H1 (cell line): ENCODE data around the gene ERMARD. TPM values are rescaled to one million over a fixed set of nuclear protein-coding genes. Genes with fewer than 3 reads are reported as not detected.

Experiments
- CTCF ChIA-PET: fragments of 300-600 bp; sonication (Branson Sonifier 250); formaldehyde crosslinking; loops from one replicate; lab custom pipeline; 2021; ENCODE audit not compliant: partially characterized antibody; lab: Charles Lee
- POLR2A ChIA-PET: fragments of 300-600 bp; sonication (Branson Sonifier 250); formaldehyde crosslinking; loops from one replicate; lab custom pipeline; 2021; ENCODE audit warnings: inconsistent platforms; ENCODE audit not compliant: partially characterized antibody; lab: Charles Lee
- DNase-seq, 2 experiments: peaks; one replicate each; pipeline versions ENCODE4 v3.0.0 to v3.0.0-alpha.2; 2010 to 2022; ENCODE audit warnings: low spot score in 2 of 2, low read depth in 1 of 2, mixed read lengths in 1 of 2
- FAIRE-seq: peaks from 2 replicates; lab custom pipeline; 2011; peaks lifted over from hg19 to GRCh38; lab: Jason Lieb, UNC
- H2AFZ ChIP-seq: 2 replicates; pipeline ENCODE4 v1.8.1; 2012; ENCODE audit warnings: low read length, inconsistent platforms
- H2AK5ac ChIP-seq: 2 replicates; pipeline ENCODE4 v1.6.1; 2013; ENCODE audit warnings: low read depth, low read length
- H2BK120ac ChIP-seq: replicated peaks from 2 replicates; pipeline ENCODE3; 2013; ENCODE audit warnings: low read depth, low read length, inconsistent platforms
- H2BK12ac ChIP-seq: 2 replicates; pipeline ENCODE4 v1.6.1; 2013; ENCODE audit warnings: low read depth, low read length
- H2BK15ac ChIP-seq: 2 replicates; pipeline ENCODE4 v1.6.1; 2013; ENCODE audit warnings: low read length
- H2BK20ac ChIP-seq: 2 replicates; pipeline ENCODE4 v1.6.1; 2013; ENCODE audit warnings: low read length
- H2BK5ac ChIP-seq: 2 replicates; pipeline ENCODE4 v1.6.1; 2013; ENCODE audit warnings: low read depth, low read length
- H3K14ac ChIP-seq: 2 replicates; pipeline ENCODE4 v1.6.1; 2013; ENCODE audit warnings: inconsistent platforms; ENCODE audit not compliant: insufficient read length
- H3K18ac ChIP-seq: 2 replicates; pipeline ENCODE4 v1.6.1; 2013; ENCODE audit warnings: low read length; ENCODE audit errors: extremely low read depth
- H3K23ac ChIP-seq: 2 replicates; pipeline ENCODE4 v1.6.1; 2013; ENCODE audit warnings: inconsistent platforms; ENCODE audit not compliant: insufficient read length
- H3K23me2 ChIP-seq: 2 replicates; pipeline ENCODE4 v1.6.1; 2013; ENCODE audit warnings: low read depth, low read length
- H3K27ac ChIP-seq: 2 replicates; pipeline ENCODE4 v1.6.1; 2011; ENCODE audit warnings: low read depth, low read length, inconsistent platforms
- H3K27me3 ChIP-seq, 4 experiments: replicated peaks in 1 of 4; 1 replicate in 1 of 4; 2 replicates in 3 of 4; pipeline versions ENCODE4 v1.6.1 to v1.8.1; 2011 to 2013; ENCODE audit warnings: low read length in 3 of 4, mild to moderate bottlenecking in 3 of 4, inconsistent platforms in 2 of 4, mixed read lengths in 2 of 4, moderate library complexity in 1 of 4; ENCODE audit not compliant: control insufficient read depth in 3 of 4, insufficient read depth in 3 of 4; ENCODE audit errors: extremely low read depth in 1 of 4
- H3K36me3 ChIP-seq, 4 experiments: 2 replicates each; pipeline versions ENCODE4 v1.6.1 to v1.8.1; 2011 to 2013; ENCODE audit warnings: mild to moderate bottlenecking in 4 of 4, low read length in 3 of 4, moderate library complexity in 2 of 4, control low read depth in 1 of 4, inconsistent platforms in 1 of 4; ENCODE audit not compliant: insufficient read depth in 4 of 4, control insufficient read depth in 2 of 4
- H3K4ac ChIP-seq: replicated peaks from 2 replicates; pipeline ENCODE3; 2013; ENCODE audit warnings: low read length, low read depth, mixed read lengths, inconsistent platforms; ENCODE audit not compliant: insufficient read length
- H3K4me1 ChIP-seq, 4 experiments: replicated peaks in 1 of 4; 1 replicate in 1 of 4; 2 replicates in 3 of 4; pipeline versions ENCODE4 v1.6.1 to v1.8.1; 2011 to 2013; ENCODE audit warnings: low read length in 3 of 4, inconsistent platforms in 2 of 4, mixed read lengths in 1 of 4; ENCODE audit not compliant: insufficient read depth in 4 of 4, control insufficient read depth in 3 of 4
- H3K4me2 ChIP-seq, 2 experiments: 2 replicates each; pipeline versions ENCODE4 v1.6.1 to v1.8.1; 2011 to 2013; ENCODE audit warnings: low read depth in 2 of 2, low read length in 2 of 2, control low read depth in 1 of 2, inconsistent platforms in 1 of 2, mild to moderate bottlenecking in 1 of 2; ENCODE audit not compliant: insufficient read depth in 1 of 2
- H3K4me3 ChIP-seq, 4 experiments: fragments of 200-600, 300-600 bp in 1 of 4; sonication (generic), shearing (Covaris generic), sonication (Bioruptor Twin) in 1 of 4; 2 replicates each; pipeline versions ENCODE4 v1.5.1 to v1.8.1; 2011 to 2016; ENCODE audit warnings: low read length in 4 of 4, low read depth in 3 of 4, control low read depth in 2 of 4, inconsistent platforms in 2 of 4, mild to moderate bottlenecking in 2 of 4, mixed read lengths in 1 of 4, moderate library complexity in 1 of 4; ENCODE audit not compliant: insufficient read depth in 2 of 4; ENCODE audit errors: extremely low read depth in 1 of 4
- H3K56ac ChIP-seq: replicated peaks from 2 replicates; pipeline ENCODE3; 2013; ENCODE audit warnings: low read depth, mild to moderate bottlenecking, mixed read lengths, low read length, inconsistent platforms; ENCODE audit not compliant: insufficient read length
- H3K79me1 ChIP-seq: 2 replicates; pipeline ENCODE4 v1.6.1; 2013; ENCODE audit warnings: low read depth, low read length, control low read depth
- H3K79me2 ChIP-seq, 2 experiments: 2 replicates each; pipeline versions ENCODE4 v1.6.1 to v1.8.1; 2012 to 2013; ENCODE audit warnings: low read length in 2 of 2, mild to moderate bottlenecking in 2 of 2, inconsistent platforms in 1 of 2; ENCODE audit not compliant: insufficient read depth in 2 of 2, control insufficient read depth in 1 of 2
- H3K9ac ChIP-seq, 4 experiments: replicated peaks in 1 of 4; 1 replicate in 1 of 4; 2 replicates in 3 of 4; pipeline versions ENCODE4 v1.6.1 to v1.8.1; 2011 to 2013; ENCODE audit warnings: low read depth in 3 of 4, low read length in 3 of 4, control low read depth in 2 of 4, mild to moderate bottlenecking in 2 of 4, moderate library complexity in 2 of 4, inconsistent platforms in 1 of 4; ENCODE audit errors: extremely low read depth in 1 of 4
- H3K9me3 ChIP-seq, 2 experiments: 2 replicates each; pipeline versions ENCODE4 v1.6.1 to v1.8.1; 2012 to 2013; ENCODE audit warnings: mild to moderate bottlenecking in 2 of 2, moderate library complexity in 2 of 2, control low read depth in 1 of 2, inconsistent platforms in 1 of 2, low read depth in 1 of 2, low read length in 1 of 2, mixed read lengths in 1 of 2; ENCODE audit not compliant: insufficient read depth in 2 of 2
- H4K20me1 ChIP-seq, 2 experiments: replicated peaks in 1 of 2; 2 replicates each; pipeline versions ENCODE3 to v1.8.1; 2011 to 2013; ENCODE audit warnings: inconsistent platforms in 2 of 2, low read length in 2 of 2, mild to moderate bottlenecking in 1 of 2; ENCODE audit not compliant: insufficient read depth in 2 of 2, control insufficient read depth in 1 of 2
- H4K5ac ChIP-seq: 2 replicates; pipeline ENCODE4 v1.6.1; 2013; ENCODE audit warnings: low read length, low read depth, mixed read lengths, inconsistent platforms; ENCODE audit not compliant: insufficient read length
- H4K8ac ChIP-seq: 2 replicates; pipeline ENCODE4 v1.8.0; 2013; ENCODE audit warnings: mild to moderate bottlenecking, moderate library complexity, low read length, inconsistent platforms; ENCODE audit not compliant: insufficient read depth; ENCODE audit errors: extremely low read depth
- H4K91ac ChIP-seq: replicated peaks from 2 replicates; pipeline ENCODE3; 2013; ENCODE audit warnings: low read length, mixed read lengths, inconsistent platforms; ENCODE audit not compliant: insufficient read length
- BACH1 ChIP-seq: IDR thresholded peaks from 2 replicates; pipeline ENCODE4 v1.6.1; 2012; ENCODE audit warnings: low read length, improper control_type of control experiment
- BCL11A ChIP-seq, 2 experiments: IDR thresholded peaks; one replicate each; pipeline ENCODE4 v1.6.1; 2011; ENCODE audit warnings: low read depth in 2 of 2, low read length in 2 of 2, mild to moderate bottlenecking in 2 of 2
- CEBPB ChIP-seq: IDR thresholded peaks from 2 replicates; pipeline ENCODE4 v1.6.1; 2012; ENCODE audit warnings: low read depth, low read length
- CHD2 ChIP-seq: IDR thresholded peaks from 2 replicates; pipeline ENCODE4 v1.6.1; 2012; ENCODE audit warnings: low read length, improper control_type of control experiment
- EGR1 ChIP-seq: IDR thresholded peaks from 2 replicates; pipeline ENCODE4 v1.6.1; 2011; ENCODE audit warnings: low read depth, low read length, borderline replicate concordance
- FOSL1 ChIP-seq: IDR thresholded peaks from 2 replicates; pipeline ENCODE4 v1.6.1; 2011; ENCODE audit warnings: mild to moderate bottlenecking, low read depth, low read length, moderate library complexity; ENCODE audit not compliant: insufficient read depth
- HDAC6 ChIP-seq: IDR thresholded peaks from one replicate; pipeline ENCODE4 v1.7.1; 2012; ENCODE audit warnings: low read depth, mild to moderate bottlenecking, inconsistent platforms, low read length, moderate library complexity
- KDM1A ChIP-seq: fragments of 200-600, 300-600 bp; sonication (generic); IDR thresholded peaks from 2 replicates; pipeline ENCODE4 v1.7.1; 2016; ENCODE audit warnings: mild to moderate bottlenecking, low read length, borderline replicate concordance
- POLR2AphosphoS5 ChIP-seq: IDR thresholded peaks from 2 replicates; pipeline ENCODE4 v1.6.1; 2011; ENCODE audit warnings: low read depth, low read length
- RAD21 ChIP-seq, 2 experiments: IDR thresholded peaks in 1 of 2; conservative IDR thresholded peaks in 1 of 2; 2 replicates each; pipeline ENCODE4 v1.6.1; 2011; ENCODE audit warnings: low read depth in 2 of 2, low read length in 2 of 2, improper control_type of control experiment in 1 of 2, inconsistent platforms in 1 of 2, mild to moderate bottlenecking in 1 of 2, moderate library complexity in 1 of 2
- SP2 ChIP-seq: IDR thresholded peaks from 2 replicates; pipeline ENCODE4 v1.6.1; 2012; ENCODE audit warnings: mild to moderate bottlenecking, low read length, inconsistent platforms
- SUZ12 ChIP-seq: fragments of 200-600 bp; sonication (generic); IDR thresholded peaks from 2 replicates; pipeline ENCODE4 v1.6.1; 2012; ENCODE audit warnings: mild to moderate bottlenecking, inconsistent platforms, low read length, moderate library complexity, mixed read lengths
- USF2 ChIP-seq: IDR thresholded peaks from 2 replicates; pipeline ENCODE4 v1.6.1; 2011; ENCODE audit warnings: low read length, improper control_type of control experiment
- polyA plus RNA-seq, 7 experiments: library from polyadenylated mRNA; depleted of rRNA in 3 of 7; stranded (reverse) in 5 of 7; unstranded in 2 of 7; fragments of >200 nt in 5 of 7; fragments of 200-250 nt in 2 of 7; gene quantifications; 1 replicate in 5 of 7; 2 replicates in 1 of 7; 4 replicates in 1 of 7; pipeline versions ENCODE4 v1.2.1 to v1.2.3, GENCODE V29; 2011 to 2013; ENCODE audit warnings: missing spikeins in 2 of 7, mixed read lengths in 2 of 7
- total RNA-seq: library from RNA; stranded (reverse); fragmentation: NEBNext Ultra II Directional; extraction: Animal tissue kit (Norgen Biotek cat#: 25700); gene quantifications from 2 replicates; pipeline ENCODE4 v1.2.1, GENCODE V29; 2021

The ERMARD gene
- total and polyA plus RNA-seq, 2 of the 8 experiments (the other 6 are each of a cell fraction or from before 2014, with no cell fraction given), result 12.2 to 25.6 TPM

GRCh38 chr6:169726963-169727362 is 24.5 kb upstream of the ERMARD start:
- Histone ChIP-seq H2BK5ac (no peak overlapping the region), H4K91ac (no peak overlapping the region)
- FAIRE-seq, result no peak

More at GRCh38 chr6:169726963-169727362, 24.5 kb upstream of the ERMARD start:
- no peak overlapping the region for H2BK12ac ChIP-seq
- POLR2A ChIA-PET, result interaction anchor here (0.9 to 1.7 kb wide), 2 partner anchors 14 to 25 kb away, joined by 3 to 4 read pairs; partner anchors contain the start of genes C6orf120 and WDR27
- no peak overlapping the region for H3K14ac ChIP-seq
- no peak overlapping the region for H2BK120ac ChIP-seq
- no peak overlapping the region for H3K23ac ChIP-seq
- H3K36me3 ChIP-seq, result no peaks in the 10 kb centered on the region
- peaks cover 0 to 2% (median under 1%) of the 10 kb centered on the region in 4 experiments; a peak in 1 of 7 replicates for H3K27me3 ChIP-seq
- H2BK20ac ChIP-seq, result no peak overlapping the region
- no peak overlapping the region for H2AFZ ChIP-seq
- peaks cover 0 to 9% (median 4%) of the 10 kb centered on the region in 4 experiments; a peak in 5 of 7 replicates for H3K4me1 ChIP-seq
- peaks cover 3% of the 10 kb centered on the region; the same call in 1 of the 2 replicates for H3K79me1 ChIP-seq
- no peaks in the 10 kb centered on the region for H3K9me3 ChIP-seq
- no peak for TF ChIP-seq CHD2
- TF ChIP-seq BACH1, result no peak
- TF ChIP-seq RAD21 (IDR thresholded peaks at IDR 0.05 in 1 of 2, conservative IDR thresholded peaks at IDR 0.05 in 1 of 2; ENCODE audit: low read depth in 2 of 2, low read length in 2 of 2), result no peak
- no peak for TF ChIP-seq FOSL1
- no peak for TF ChIP-seq USF2
- TF ChIP-seq POLR2AphosphoS5, result no peak
- TF ChIP-seq SUZ12, result no peak
- no peak for TF ChIP-seq SP2
- TF ChIP-seq KDM1A, result no peak
- TF ChIP-seq HDAC6, result no peak
- TF ChIP-seq EGR1, result no peak
- no peak for TF ChIP-seq CEBPB
- TF ChIP-seq BCL11A (IDR thresholded peaks at IDR 0.05; ENCODE audit: low read depth in 2 of 2, low read length in 2 of 2), result no peak
- CTCF ChIA-PET, result interaction anchor here (0.6 to 1.4 kb wide), 3 partner anchors 10 to 71 kb away, joined by 3 read pairs; no protein-coding TSS in a partner anchor
- no peak for DNase-seq
- no peak overlapping the region for H3K4me3 ChIP-seq
- no peak overlapping the region for H3K9ac ChIP-seq
- peaks cover 15% of the 10 kb centered on the region for H3K23me2 ChIP-seq
- no peak overlapping the region for H3K18ac ChIP-seq
- no peak overlapping the region for H2AK5ac ChIP-seq
- H2BK15ac ChIP-seq, result no peak overlapping the region
- H4K20me1 ChIP-seq, result peaks cover 0 to 8% of the 10 kb centered on the region in 2 experiments
- no peak overlapping the region for H3K27ac ChIP-seq
- peaks cover 0 to 13% of the 10 kb centered on the region in 2 experiments; a peak in 2 of 4 replicates for H3K79me2 ChIP-seq
- no peak overlapping the region for H3K4ac ChIP-seq
- no peak overlapping the region for H3K56ac ChIP-seq
- no peak overlapping the region for H4K8ac ChIP-seq
- no peak overlapping the region for H3K4me2 ChIP-seq
- H4K5ac ChIP-seq, result no peak overlapping the region
